IMR-90 (cell line): Measurements from ENCODE around the gene CDH23. TPM values are rescaled to one million over a fixed set of nuclear protein-coding genes. Genes with fewer than 3 reads are reported as not detected.

Experiments
- ATAC-seq: fragments of 200-7000 bp; cut with Tn5 transposase; 2 replicates; pipeline ENCODE4 v1.9.1; 2020; ENCODE audit warnings: low read depth, mild to moderate bottlenecking, moderate library complexity
- BruUV-seq: library from RNA; stranded (reverse); fragments of 400-500 nt; replicated peaks from 2 replicates; lab custom pipeline; 2021; lab: Mats Ljungman, UMichigan
- CTCF ChIA-PET: fragments of 300-600 bp; formaldehyde crosslinking; extraction: SDS; loops from one replicate; lab custom pipeline; 2021; ENCODE audit warnings: antibody characterized with exemption; lab: Yijun Ruan, JAX
- POLR2A ChIA-PET: fragments of 300-600 bp; sonication (Branson Sonifier 250); formaldehyde crosslinking; loops from one replicate; lab custom pipeline; 2022; ENCODE audit warnings: antibody characterized with exemption; ENCODE audit not compliant: unreplicated experiment; lab: Charles Lee
- DNase-seq: peaks from one replicate; pipeline ENCODE4 v3.0.0; 2013
- H2AFZ ChIP-seq: replicated peaks from 2 replicates; pipeline ENCODE3; 2013; ENCODE audit warnings: low read length, mild to moderate bottlenecking; ENCODE audit not compliant: poor library complexity
- H2AK5ac ChIP-seq: 2 replicates; pipeline ENCODE4 v1.6.1; 2013; ENCODE audit warnings: low read depth, low read length, inconsistent platforms
- H2AK9ac ChIP-seq: replicated peaks from 2 replicates; pipeline ENCODE3; 2013; ENCODE audit warnings: mild to moderate bottlenecking, low read depth, low read length, moderate library complexity; ENCODE audit not compliant: poor library complexity
- H2BK120ac ChIP-seq: 2 replicates; pipeline ENCODE4 v1.6.1; 2013; ENCODE audit warnings: low read depth, low read length, inconsistent platforms
- H2BK15ac ChIP-seq: 3 replicates; pipeline ENCODE4 v1.6.1; 2013; ENCODE audit warnings: low read depth, low read length, inconsistent platforms
- H2BK20ac ChIP-seq: 2 replicates; pipeline ENCODE4 v1.6.1; 2013; ENCODE audit warnings: low read depth, mild to moderate bottlenecking, inconsistent platforms, low read length, moderate library complexity
- H2BK5ac ChIP-seq: 2 replicates; pipeline ENCODE4 v1.6.1; 2013; ENCODE audit warnings: mild to moderate bottlenecking, low read depth, low read length, inconsistent platforms; ENCODE audit not compliant: poor library complexity, severe bottlenecking
- H3K14ac ChIP-seq: replicated peaks from 2 replicates; pipeline ENCODE4 v1.6.1; 2013; ENCODE audit warnings: low read depth, low read length, inconsistent platforms
- H3K18ac ChIP-seq: 2 replicates; pipeline ENCODE4 v1.6.1; 2013; ENCODE audit warnings: low read depth, low read length, control low read depth
- H3K23ac ChIP-seq: 2 replicates; pipeline ENCODE4 v1.6.1; 2013; ENCODE audit warnings: low read depth, low read length, inconsistent platforms
- H3K27ac ChIP-seq: 2 replicates; pipeline ENCODE4 v1.5.1; 2013; ENCODE audit warnings: mild to moderate bottlenecking, control low read depth, low read length; ENCODE audit not compliant: insufficient read depth
- H3K27me3 ChIP-seq: 2 replicates; pipeline ENCODE4 v1.6.1; 2013; ENCODE audit warnings: low read length; ENCODE audit not compliant: control insufficient read depth, insufficient read depth
- H3K36me3 ChIP-seq: 2 replicates; pipeline ENCODE4 v1.6.1; 2013; ENCODE audit warnings: low read length, mixed read lengths; ENCODE audit not compliant: control insufficient read depth, insufficient read depth
- H3K4ac ChIP-seq: 2 replicates; pipeline ENCODE4 v1.6.1; 2013; ENCODE audit warnings: low read depth, low read length, inconsistent platforms
- H3K4me1 ChIP-seq: 2 replicates; pipeline ENCODE4 v1.6.1; 2013; ENCODE audit warnings: low read length, mixed read lengths; ENCODE audit not compliant: control insufficient read depth, insufficient read depth
- H3K4me2 ChIP-seq: 2 replicates; pipeline ENCODE4 v1.6.1; 2013; ENCODE audit warnings: low read depth, mild to moderate bottlenecking, control low read depth, low read length, moderate library complexity
- H3K4me3 ChIP-seq: 2 replicates; pipeline ENCODE4 v1.5.1; 2013; ENCODE audit warnings: low read depth, mild to moderate bottlenecking, control low read depth, low read length, moderate library complexity; ENCODE audit not compliant: insufficient read depth
- H3K56ac ChIP-seq: 2 replicates; pipeline ENCODE4 v1.6.1; 2013; ENCODE audit warnings: low read length, inconsistent platforms; ENCODE audit not compliant: insufficient read depth; ENCODE audit errors: extremely low read depth
- H3K79me1 ChIP-seq, 2 experiments: 2 replicates each; pipeline ENCODE4 v1.6.1; 2013; ENCODE audit warnings: low read length in 2 of 2, inconsistent platforms in 1 of 2, low read depth in 1 of 2
- H3K9ac ChIP-seq: 2 replicates; pipeline ENCODE4 v1.6.1; 2013; ENCODE audit warnings: low read depth, low read length, control low read depth
- H3K9me1 ChIP-seq: 2 replicates; pipeline ENCODE4 v1.6.1; 2013; ENCODE audit warnings: low read length, inconsistent platforms; ENCODE audit not compliant: insufficient read depth
- H3K9me3 ChIP-seq: 2 replicates; pipeline ENCODE4 v1.6.1; 2013; ENCODE audit warnings: low read length; ENCODE audit not compliant: control insufficient read depth, insufficient read depth
- H4K20me1 ChIP-seq: 2 replicates; pipeline ENCODE4 v1.6.1; 2013; ENCODE audit warnings: low read length, inconsistent platforms; ENCODE audit not compliant: insufficient read depth
- H4K5ac ChIP-seq: 2 replicates; pipeline ENCODE4 v1.6.1; 2013; ENCODE audit warnings: mild to moderate bottlenecking, low read depth, low read length, control low read depth
- H4K8ac ChIP-seq, 2 experiments: 2 replicates each; pipeline ENCODE4 v1.6.1; 2013; ENCODE audit warnings: low read depth in 2 of 2, low read length in 2 of 2, control low read depth in 1 of 2, inconsistent platforms in 1 of 2
- H4K91ac ChIP-seq: 2 replicates; pipeline ENCODE4 v1.6.1; 2013; ENCODE audit warnings: low read depth, low read length, inconsistent platforms; ENCODE audit not compliant: insufficient read depth
- MXI1 ChIP-seq: IDR thresholded peaks from 2 replicates; pipeline ENCODE4 v1.6.1; 2012; ENCODE audit warnings: low read depth, mild to moderate bottlenecking, low read length, moderate library complexity, borderline replicate concordance
- RFX5 ChIP-seq: IDR thresholded peaks from 2 replicates; pipeline ENCODE4 v1.8.0; 2012; ENCODE audit warnings: low read depth, mild to moderate bottlenecking, low read length, moderate library complexity
- SMC3 ChIP-seq: fragments of 150-350 bp; IDR thresholded peaks from 2 replicates; pipeline ENCODE4 v1.6.1; 2016; ENCODE audit warnings: low read depth, mild to moderate bottlenecking, antibody characterized with exemption, low read length, moderate library complexity
- WGBS, 2 experiments: methylation state at CpG; one replicate each; pipeline versions ENCODE4 v1.1.5 to v1.1.7; 2013; ENCODE audit warnings: missing lambda C conversion rate in 2 of 2; ENCODE audit not compliant: insufficient read length in 1 of 2; ENCODE audit errors: extremely low coverage in 2 of 2; 5-methylcytosine and 5-hydroxymethylcytosine counted together
- dilution Hi-C: fragments of 300-500 bp; cut with HindIII; formaldehyde crosslinking; loops from one replicate; pipeline ENCODE4 v1.14.3; 2018; ENCODE audit warnings: low sequenced_read_pairs; ENCODE audit not compliant: unreplicated experiment
- in situ Hi-C: fragments of 300-500 bp; cut with MboI; formaldehyde crosslinking; loops from 3 replicates; pipeline ENCODE4 v1.14.3; 2019; ENCODE audit warnings: low sequenced_read_pairs, inconsistent platforms, mixed read lengths
- intact Hi-C: fragments of 100-400 bp; cut with micrococcal nuclease; formaldehyde crosslinking; loops from 2 replicates; pipeline ENCODE4 v1.10.0; 2022
- polyA plus RNA-seq, 3 experiments: library from polyadenylated mRNA; depleted of rRNA; stranded (reverse); fragments of >200 nt; gene quantifications; 2 replicates each; pipeline ENCODE4 v1.2.3, GENCODE V29; 2012; ENCODE audit warnings: low replicate concordance in 1 of 3
- total RNA-seq: library from RNA; depleted of rRNA; stranded (reverse); fragments of >200 nt; gene quantifications from 2 replicates; pipeline ENCODE4 v1.2.3, GENCODE V29; 2012
- TF ChIP-seq, protein P1 (sequence below): fragments of 150-350 bp; IDR thresholded peaks from 2 replicates; pipeline ENCODE4 v1.6.1; 2017; ENCODE audit warnings: mild to moderate bottlenecking, antibody characterized with exemption, low read length, low read depth

The CDH23 gene
- total and polyA plus RNA-seq, 2 of the 4 experiments (the other 2 are of a cell fraction), result under 0.01 to 0.03 TPM

DNA sequence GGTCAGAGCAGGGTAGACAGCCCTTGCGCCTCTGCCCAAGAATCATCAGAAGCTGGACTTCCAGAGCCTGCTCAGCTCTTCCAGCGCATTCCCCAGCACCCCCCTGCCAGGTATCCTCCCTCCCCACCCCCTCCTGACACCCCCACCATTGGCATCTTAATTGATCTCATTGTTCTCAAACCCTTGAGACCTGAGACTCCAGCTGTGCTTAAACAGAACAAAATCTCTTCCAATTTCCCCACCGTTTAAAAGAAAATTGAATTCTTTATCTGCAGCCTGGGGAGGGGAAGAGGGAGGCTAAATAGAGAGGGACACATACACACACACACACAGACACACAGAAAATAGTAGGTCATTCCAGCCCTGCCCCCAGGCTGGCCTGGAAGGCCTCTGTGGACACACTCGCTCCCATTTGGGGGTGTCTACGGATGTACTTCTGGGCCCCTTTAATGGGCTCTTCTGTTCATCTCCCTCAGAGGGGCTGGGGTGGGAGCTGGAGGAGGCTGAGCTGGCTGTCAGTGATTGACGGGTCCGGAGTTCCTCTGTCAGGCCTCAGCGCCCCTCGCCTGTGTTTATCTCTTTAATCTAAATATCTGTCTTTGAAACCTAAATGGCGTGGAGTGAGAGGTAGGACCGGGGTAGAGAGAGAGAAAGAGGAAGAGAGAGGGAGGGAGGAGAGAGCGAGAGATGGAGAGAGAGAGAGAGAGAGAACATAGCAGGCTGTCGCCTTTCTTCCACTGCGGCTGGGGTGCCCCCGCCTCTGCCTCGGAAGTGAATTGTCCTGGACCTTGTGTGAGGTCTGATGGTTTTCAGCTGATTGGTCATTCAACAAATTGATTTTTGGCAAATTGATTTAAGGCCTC is 261.1 kb downstream of the CDH23 start:
- ChIA-PET CTCF (interaction anchor here (1.4 kb wide), 1 partner anchor 11 kb away, joined by 3 read pairs; no protein-coding TSS in a partner anchor), POLR2A (interaction anchor here (0.6 kb wide), 1 partner anchor 25 kb away, joined by 4 read pairs; no protein-coding TSS in a partner anchor)
- H3K14ac ChIP-seq, result no peak overlapping the region
- no peak overlapping the region for H2BK20ac ChIP-seq
- no peak overlapping the region for H3K56ac ChIP-seq
- no peaks in the 10 kb centered on the region for H3K9me3 ChIP-seq
- H3K27ac ChIP-seq, result no peak overlapping the region
- H3K4ac ChIP-seq, result no peak overlapping the region
- no peak overlapping the region for H4K5ac ChIP-seq
- no peaks in the 10 kb centered on the region for H3K4me1 ChIP-seq
- no peak for DNase-seq
- no peak overlapping the region for H2BK120ac ChIP-seq
- no peak overlapping the region for H3K9ac ChIP-seq
- no peak overlapping the region for H3K4me2 ChIP-seq
- BruUV-seq, result no TSS peak
- no peak overlapping the region for H2BK15ac ChIP-seq
- peaks cover 58% of the 10 kb centered on the region for H3K27me3 ChIP-seq
- ATAC-seq, result no peak
- in situ Hi-C loops (no loop called here), intact Hi-C loops (no loop called here), dilution Hi-C loops (no loop called here)
- WGBS, 2 experiments, result 86% methylated on average over 1 of the region's 16 CpGs; no CpG with 5 or more reads in 1 of the 2 experiments
- no peaks in the 10 kb centered on the region for H3K9me1 ChIP-seq
- peak overlapping the region; percentile 26 for H2AFZ ChIP-seq
- H3K4me3 ChIP-seq, result no peak overlapping the region
- no peak overlapping the region for H3K23ac ChIP-seq
- H4K8ac ChIP-seq, result no peak overlapping the region
- H3K79me1 ChIP-seq, result no peaks in the 10 kb centered on the region
- no peak overlapping the region for H4K91ac ChIP-seq
- H4K20me1 ChIP-seq, result no peaks in the 10 kb centered on the region
- H3K18ac ChIP-seq, result no peak overlapping the region
- H2BK5ac ChIP-seq, result no peak overlapping the region
- no peaks in the 10 kb centered on the region for H3K36me3 ChIP-seq
- TF ChIP-seq SMC3, result no peak
- TF ChIP-seq, protein P1, sequence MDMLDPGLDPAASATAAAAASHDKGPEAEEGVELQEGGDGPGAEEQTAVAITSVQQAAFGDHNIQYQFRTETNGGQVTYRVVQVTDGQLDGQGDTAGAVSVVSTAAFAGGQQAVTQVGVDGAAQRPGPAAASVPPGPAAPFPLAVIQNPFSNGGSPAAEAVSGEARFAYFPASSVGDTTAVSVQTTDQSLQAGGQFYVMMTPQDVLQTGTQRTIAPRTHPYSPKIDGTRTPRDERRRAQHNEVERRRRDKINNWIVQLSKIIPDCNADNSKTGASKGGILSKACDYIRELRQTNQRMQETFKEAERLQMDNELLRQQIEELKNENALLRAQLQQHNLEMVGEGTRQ, result no peak
- no peak for TF ChIP-seq RFX5
- TF ChIP-seq MXI1, result no peak
- H2AK5ac ChIP-seq, result no peak overlapping the region
- H2AK9ac ChIP-seq, result no peak overlapping the region
